HepG2 (cell line): Measurements from ENCODE around the gene TTC23. TPM values are rescaled to one million over a fixed set of nuclear protein-coding genes. Genes with fewer than 3 reads are reported as not detected.

Experiments used
- ATAC-seq: fragments of 200-7000 bp; cut with Tn5 transposase; 3 replicates; pipeline ENCODE4 v1.9.1; 2020; ENCODE audit warnings: mild to moderate bottlenecking, moderate library complexity
- BruUV-seq: library from RNA; stranded (reverse); fragments of 400-500 nt; replicated peaks from 2 replicates; lab custom pipeline; 2021; lab: Mats Ljungman, UMichigan
- CTCF ChIA-PET: fragments of 300-600 bp; formaldehyde crosslinking; extraction: SDS; loops from one replicate; lab custom pipeline; 2021; ENCODE audit warnings: low total read pairs, inconsistent platforms, low intra/inter-chr PET ratio; lab: Yijun Ruan, JAX
- POLR2A ChIA-PET: fragments of 350-600 bp; sonication (Branson Sonifier 250); formaldehyde crosslinking; loops from one replicate; lab custom pipeline; 2020; ENCODE audit warnings: antibody characterized with exemption, inconsistent platforms; lab: Yijun Ruan, JAX
- DNase-seq: peaks from one replicate; pipeline ENCODE4 v3.0.0-alpha.2; 2015; ENCODE audit warnings: low spot score
- FAIRE-seq: peaks from 3 replicates; lab custom pipeline; 2011; peaks lifted over from hg19 to GRCh38; lab: Jason Lieb, UNC
- H2AFZ ChIP-seq: one replicate; pipeline ENCODE4 v1.6.1; 2011; ENCODE audit warnings: low read length, inconsistent platforms
- H3K27ac ChIP-seq: fragments of 300-600 bp; 3 replicates; pipeline ENCODE4 v1.8.0; 2011; ENCODE audit warnings: mixed run types, mild to moderate bottlenecking, mixed read lengths, low read length, inconsistent platforms; ENCODE audit not compliant: insufficient read depth; ENCODE audit errors: extremely low read length
- H3K27me3 ChIP-seq, 2 experiments: fragments of 200-600 bp in 1 of 2; 2 replicates in 1 of 2; 3 replicates in 1 of 2; pipeline versions ENCODE4 v1.6.0 to v1.8.0; 2011; ENCODE audit warnings: low read length in 2 of 2, mild to moderate bottlenecking in 2 of 2, moderate library complexity in 2 of 2, inconsistent platforms in 1 of 2; ENCODE audit not compliant: insufficient read depth in 2 of 2, control insufficient read depth in 1 of 2
- H3K36me3 ChIP-seq, 2 experiments: fragments of 200-600 bp in 1 of 2; replicated peaks in 1 of 2; 2 replicates in 1 of 2; 3 replicates in 1 of 2; pipeline versions ENCODE4 v1.5.1 to v1.8.0; 2011; ENCODE audit warnings: low read length in 2 of 2, inconsistent platforms in 1 of 2; ENCODE audit not compliant: insufficient read depth in 2 of 2, control insufficient read depth in 1 of 2
- H3K4me1 ChIP-seq: 2 replicates; pipeline ENCODE4 v1.5.1; 2012; ENCODE audit warnings: low read length, inconsistent platforms; ENCODE audit not compliant: insufficient read depth
- H3K4me2 ChIP-seq: 2 replicates; pipeline ENCODE4 v1.6.0; 2011; ENCODE audit warnings: low read depth, low read length, inconsistent platforms
- H3K4me3 ChIP-seq, 3 experiments: fragments of 200-600 bp in 1 of 3; sonication (generic), shearing (Covaris generic) in 1 of 3; replicated peaks in 1 of 3; 2 replicates each; pipeline ENCODE4 v1.5.1; 2011 to 2016; ENCODE audit warnings: low read length in 3 of 3, inconsistent platforms in 2 of 3, low read depth in 2 of 3, mild to moderate bottlenecking in 2 of 3, control low read depth in 1 of 3, mixed read lengths in 1 of 3; ENCODE audit not compliant: insufficient read depth in 1 of 3
- H3K79me2 ChIP-seq: one replicate; pipeline ENCODE4 v1.6.1; 2011; ENCODE audit warnings: low read length, inconsistent platforms; ENCODE audit not compliant: insufficient read depth
- H3K9ac ChIP-seq: 2 replicates; pipeline ENCODE4 v1.6.0; 2011; ENCODE audit warnings: mild to moderate bottlenecking, low read depth, low read length, inconsistent platforms; ENCODE audit not compliant: insufficient read depth
- H3K9me3 ChIP-seq: 2 replicates; pipeline ENCODE4 v1.5.1; 2012; ENCODE audit warnings: mild to moderate bottlenecking, low read length
- H4K20me1 ChIP-seq: 2 replicates; pipeline ENCODE4 v1.6.0; 2011; ENCODE audit warnings: inconsistent platforms, mild to moderate bottlenecking, low read length, moderate library complexity; ENCODE audit not compliant: insufficient read depth
- KLF12 ChIP-seq: sonication (generic); formaldehyde crosslinking; IDR thresholded peaks from 2 replicates; pipeline ENCODE4 v1.4.0; 2020; ENCODE audit warnings: missing genetic modification reagents, borderline replicate concordance
- PAX8 ChIP-seq: sonication (generic); formaldehyde crosslinking; IDR thresholded peaks from 2 replicates; pipeline ENCODE4 v1.8.0; 2022; ENCODE audit warnings: mild to moderate bottlenecking, missing genetic modification reagents, borderline replicate concordance
- RORA ChIP-seq: sonication (generic); formaldehyde crosslinking; IDR thresholded peaks from 2 replicates; pipeline ENCODE4 v1.5.0; 2020; ENCODE audit warnings: mild to moderate bottlenecking, missing genetic modification reagents, moderate library complexity
- TBP ChIP-seq: sonication (generic); formaldehyde crosslinking; IDR thresholded peaks from 2 replicates; pipeline ENCODE4 v1.5.0; 2020; ENCODE audit warnings: missing genetic modification reagents
- ZBTB21 ChIP-seq: sonication (generic); formaldehyde crosslinking; IDR thresholded peaks from 2 replicates; pipeline ENCODE4 v1.4.0; 2020; ENCODE audit warnings: missing genetic modification reagents
- ZNF678 ChIP-seq: sonication (generic); formaldehyde crosslinking; IDR thresholded peaks from 2 replicates; pipeline ENCODE4 v1.4.0; 2020; ENCODE audit warnings: mild to moderate bottlenecking, missing genetic modification reagents
- WGBS: methylation state at CpG from one replicate; pipeline ENCODE4 v1.1.6; 2017; ENCODE audit warnings: low lambda C conversion rate; 5-methylcytosine and 5-hydroxymethylcytosine counted together
- in situ Hi-C: cut with HindIII; loops from 2 replicates; pipeline ENCODE4 v1.10.0; 2017; ENCODE audit warnings: low pct_unique_long_range_greater_than_20kb; ENCODE audit not compliant: extremely low pct_ligation_motif_present
- intact Hi-C: fragments of 100-400 bp; cut with micrococcal nuclease; formaldehyde crosslinking; loops from one replicate; pipeline ENCODE4 v1.10.0; 2022; ENCODE audit not compliant: unreplicated experiment
- polyA plus RNA-seq, 8 experiments: library from polyadenylated mRNA; depleted of rRNA in 3 of 8; stranded (reverse) in 7 of 8; unstranded in 1 of 8; fragments of >200 nt; fragmentation: Illumina TruSeq in 4 of 8; extraction: Trizol in 4 of 8; gene quantifications; 2 replicates each; pipeline versions ENCODE4 v1.2.1 to v1.2.3, GENCODE V29; 2011 to 2016; ENCODE audit warnings: low read depth in 4 of 8, missing spikeins in 1 of 8, mixed read lengths in 1 of 8; ENCODE audit not compliant: insufficient read depth in 1 of 8
- total RNA-seq, 5 experiments: library from RNA; depleted of rRNA; stranded (reverse); fragments of >200 nt; fragmentation: Illumina TruSeq; extraction: Trizol; gene quantifications; 2 replicates each; pipeline ENCODE4 v1.2.3, GENCODE V29; 2016; ENCODE audit warnings: low read depth in 1 of 5
- TF ChIP-seq, protein P1 (sequence below): sonication (generic); formaldehyde crosslinking; IDR thresholded peaks from 2 replicates; pipeline ENCODE4 v1.5.1; 2020; ENCODE audit warnings: missing genetic modification reagents, mild to moderate bottlenecking, borderline replicate concordance
- TF ChIP-seq, protein P2 (sequence below): sonication (generic); formaldehyde crosslinking; IDR thresholded peaks from 2 replicates; pipeline ENCODE4 v1.8.0; 2022; ENCODE audit warnings: mild to moderate bottlenecking, missing genetic modification reagents, borderline replicate concordance

TTC23 gene
- total and polyA plus RNA-seq, 2 of the 13 experiments (the other 11 are each of a cell fraction or from before 2014, with no cell fraction given) = 1.6 to 11.7 TPM

DNA sequence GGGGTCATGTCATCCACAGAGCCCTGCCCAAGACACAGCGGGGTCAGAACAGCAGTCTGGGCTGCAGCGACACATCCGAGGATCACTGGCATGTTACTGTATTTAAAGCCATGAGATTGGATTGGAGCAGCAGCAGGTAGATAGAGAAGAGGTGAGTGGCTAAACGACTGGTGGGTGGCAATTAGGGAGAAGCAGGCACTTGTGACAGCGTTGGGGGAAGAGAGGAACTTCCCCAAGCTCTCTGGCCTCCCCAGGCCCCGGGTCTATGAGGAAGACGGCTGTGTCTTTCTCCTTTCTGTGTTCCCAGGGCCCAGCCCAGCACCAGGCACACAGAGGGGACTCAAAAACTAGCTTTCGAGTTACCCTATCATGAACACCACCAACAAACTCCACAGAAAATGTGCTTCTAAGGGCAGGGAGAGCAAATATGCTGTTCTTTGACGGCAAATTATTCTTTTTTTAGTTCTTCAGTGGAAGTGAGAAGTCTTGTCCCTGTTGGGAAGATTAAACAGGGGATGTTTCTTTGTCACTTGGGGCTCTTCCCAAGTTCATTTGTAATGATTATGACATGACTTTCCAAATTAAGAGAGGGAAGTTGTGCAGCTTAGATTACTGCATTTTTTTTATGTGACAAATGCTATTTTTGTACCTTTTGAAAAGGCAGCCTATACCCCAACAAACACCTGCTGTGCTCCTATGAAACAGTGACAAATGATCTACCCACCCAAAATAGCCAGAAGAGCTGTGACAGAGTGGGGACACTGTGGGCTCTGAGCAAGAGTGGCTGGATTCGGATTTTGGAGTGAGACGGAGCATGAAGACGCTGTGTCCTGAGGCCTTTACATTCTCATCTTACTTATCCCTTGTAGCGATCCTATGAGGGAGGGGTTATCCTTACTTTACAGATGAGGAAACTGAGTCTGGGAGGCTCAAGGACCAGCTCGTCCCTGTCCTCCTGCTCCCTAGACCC, 151.7 kb downstream of the TTC23 start:
- no peak for DNase-seq
- Histone ChIP-seq H3K36me3 (no peaks in the 10 kb centered on the region), H3K9ac (no peak overlapping the region), H3K4me1 (peaks cover 6% of the 10 kb centered on the region), H3K9me3 (no peaks in the 10 kb centered on the region), H2AFZ (no peak overlapping the region), H3K27me3 (peaks cover 16 to 55% of the 10 kb centered on the region in 2 experiments), H3K4me3 (no peak overlapping the region), H3K4me2 (no peak overlapping the region), H4K20me1 (no peaks in the 10 kb centered on the region), H3K27ac (no peak overlapping the region), H3K79me2 (no peaks in the 10 kb centered on the region)
- WGBS = 40% methylated on average over 13 of the region's 14 CpGs
- TF ChIP-seq ZNF678 (no peak), KLF12 (CRISPR knock-in tag) (no peak), ZBTB21 (CRISPR knock-in tag) (no peak), PAX8 (CRISPR knock-in tag) (no peak), TBP (CRISPR knock-in tag) (no peak), RORA (CRISPR knock-in tag) (no peak)
- TF ChIP-seq, protein P1, sequence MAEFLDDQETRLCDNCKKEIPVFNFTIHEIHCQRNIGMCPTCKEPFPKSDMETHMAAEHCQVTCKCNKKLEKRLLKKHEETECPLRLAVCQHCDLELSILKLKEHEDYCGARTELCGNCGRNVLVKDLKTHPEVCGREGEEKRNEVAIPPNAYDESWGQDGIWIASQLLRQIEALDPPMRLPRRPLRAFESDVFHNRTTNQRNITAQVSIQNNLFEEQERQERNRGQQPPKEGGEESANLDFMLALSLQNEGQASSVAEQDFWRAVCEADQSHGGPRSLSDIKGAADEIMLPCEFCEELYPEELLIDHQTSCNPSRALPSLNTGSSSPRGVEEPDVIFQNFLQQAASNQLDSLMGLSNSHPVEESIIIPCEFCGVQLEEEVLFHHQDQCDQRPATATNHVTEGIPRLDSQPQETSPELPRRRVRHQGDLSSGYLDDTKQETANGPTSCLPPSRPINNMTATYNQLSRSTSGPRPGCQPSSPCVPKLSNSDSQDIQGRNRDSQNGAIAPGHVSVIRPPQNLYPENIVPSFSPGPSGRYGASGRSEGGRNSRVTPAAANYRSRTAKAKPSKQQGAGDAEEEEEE (CRISPR knock-in tag) = no peak
- TF ChIP-seq, protein P2, sequence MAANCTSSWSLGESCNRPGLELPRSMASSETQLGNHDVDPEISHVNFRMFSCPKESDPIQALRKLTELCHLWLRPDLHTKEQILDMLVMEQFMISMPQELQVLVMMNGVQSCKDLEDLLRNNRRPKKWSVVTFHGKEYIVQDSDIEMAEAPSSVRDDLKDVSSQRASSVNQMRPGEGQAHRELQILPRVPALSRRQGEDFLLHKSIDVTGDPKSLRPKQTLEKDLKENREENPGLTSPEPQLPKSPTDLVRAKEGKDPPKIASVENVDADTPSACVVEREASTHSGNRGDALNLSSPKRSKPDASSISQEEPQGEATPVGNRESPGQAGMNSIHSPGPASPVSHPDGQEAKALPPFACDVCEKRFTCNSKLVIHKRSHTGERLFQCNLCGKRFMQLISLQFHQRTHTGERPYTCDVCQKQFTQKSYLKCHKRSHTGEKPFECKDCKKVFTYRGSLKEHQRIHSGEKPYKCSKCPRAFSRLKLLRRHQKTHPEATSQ (CRISPR knock-in tag) = no peak
- BruUV-seq = no TSS peak
- intact Hi-C loops (no loop called here), in situ Hi-C loops (no loop called here)
- FAIRE-seq = no peak
- POLR2A ChIA-PET = no interaction called here
- CTCF ChIA-PET = no interaction called here
- no peak for ATAC-seq
